ENCODE data around the gene NAV3.
A peak's percentile ranks its signal among the peaks of the same experiment; 100 is the strongest.

The NAV3 gene

GRCh38 chr12:77999074-77999715, 168.5 kb downstream of the NAV3 start:
- Histone ChIP-seq H3K9me3 (ENCODE audit: insufficient read depth, low read depth, low read length) (no peaks in the 10 kb centered on the region), H3K27me3 (ENCODE audit: insufficient read depth, low read length, poor library complexity, severe bottlenecking) (no peaks in the 10 kb centered on the region), H3K4me1 (ENCODE audit: insufficient read depth, low read length, poor library complexity, severe bottlenecking) (no peaks in the 10 kb centered on the region), H4K20me1 (ENCODE audit: insufficient read depth, low read length, poor library complexity, severe bottlenecking) (no peaks in the 10 kb centered on the region), H3K9ac (ENCODE audit: low read depth, low read length, poor library complexity, severe bottlenecking) (no peak overlapping the region), H2AFZ (ENCODE audit: low read length) (peak overlapping the region; percentile 10; the same call in 1 of the 2 replicates), H3K79me2 (ENCODE audit: insufficient read depth, low read length) (no peaks in the 10 kb centered on the region), H3F3A (ENCODE audit: low read depth) (no peaks in the 10 kb centered on the region), H3K4me2 (ENCODE audit: low read depth, low read length, poor library complexity, severe bottlenecking) (no peak overlapping the region), H3K9me2 (replicated peaks; ENCODE audit: low read depth, low read length) (no peaks in the 10 kb centered on the region), H3K36me3 (ENCODE audit: insufficient read depth, low read length) (no peaks in the 10 kb centered on the region), H3K4me3 (ENCODE audit: low read length, poor library complexity, severe bottlenecking) (no peak overlapping the region)
- TF ChIP-seq EZH2phosphoT487 (IDR thresholded peaks at IDR 0.05; ENCODE audit: borderline replicate concordance) (no peak), CTCF (conservative IDR thresholded peaks at IDR 0.05; ENCODE audit: low read length) (no peak)

GRCh38 chr12:78002878-78003277, 172.2 kb downstream of the NAV3 start:
- H3K36me3 ChIP-seq (ENCODE audit: insufficient read depth, low read length), result no peaks in the 10 kb centered on the region
- TF ChIP-seq EZH2phosphoT487 (IDR thresholded peaks at IDR 0.05; ENCODE audit: borderline replicate concordance), result no peak
- TF ChIP-seq CTCF (conservative IDR thresholded peaks at IDR 0.05; ENCODE audit: low read length), result no peak
- H3K9ac ChIP-seq (ENCODE audit: low read depth, low read length, poor library complexity, severe bottlenecking), result no peak overlapping the region
- no peaks in the 10 kb centered on the region for H3K4me1 ChIP-seq (ENCODE audit: insufficient read depth, low read length, poor library complexity, severe bottlenecking)
- no peaks in the 10 kb centered on the region for H3F3A ChIP-seq (ENCODE audit: low read depth)
- H3K79me2 ChIP-seq (ENCODE audit: insufficient read depth, low read length), result no peaks in the 10 kb centered on the region
- H3K4me2 ChIP-seq (ENCODE audit: low read depth, low read length, poor library complexity, severe bottlenecking), result no peak overlapping the region
- H3K27me3 ChIP-seq (ENCODE audit: insufficient read depth, low read length, poor library complexity, severe bottlenecking), result no peaks in the 10 kb centered on the region
- no peak overlapping the region for H2AFZ ChIP-seq (ENCODE audit: low read length)
- H3K9me2 ChIP-seq (replicated peaks; ENCODE audit: low read depth, low read length), result no peaks in the 10 kb centered on the region
- H4K20me1 ChIP-seq (ENCODE audit: insufficient read depth, low read length, poor library complexity, severe bottlenecking), result no peaks in the 10 kb centered on the region
- no peak overlapping the region for H3K4me3 ChIP-seq (ENCODE audit: low read length, poor library complexity, severe bottlenecking)
- no peaks in the 10 kb centered on the region for H3K9me3 ChIP-seq (ENCODE audit: insufficient read depth, low read depth, low read length)

GRCh38 chr12:78004249-78005093, 173.8 kb downstream of the NAV3 start:
- no peaks in the 10 kb centered on the region for H3K36me3 ChIP-seq (ENCODE audit: insufficient read depth, low read length)
- no peaks in the 10 kb centered on the region for H4K20me1 ChIP-seq (ENCODE audit: insufficient read depth, low read length, poor library complexity, severe bottlenecking)
- no peak overlapping the region for H2AFZ ChIP-seq (ENCODE audit: low read length)
- H3K9me3 ChIP-seq (ENCODE audit: insufficient read depth, low read depth, low read length), result no peaks in the 10 kb centered on the region
- TF ChIP-seq CTCF (conservative IDR thresholded peaks at IDR 0.05; ENCODE audit: low read length) (no peak), EZH2phosphoT487 (IDR thresholded peaks at IDR 0.05; ENCODE audit: borderline replicate concordance) (no peak)
- no peak overlapping the region for H3K4me2 ChIP-seq (ENCODE audit: low read depth, low read length, poor library complexity, severe bottlenecking)
- H3K9me2 ChIP-seq (replicated peaks; ENCODE audit: low read depth, low read length), result no peaks in the 10 kb centered on the region
- no peaks in the 10 kb centered on the region for H3F3A ChIP-seq (ENCODE audit: low read depth)
- H3K4me1 ChIP-seq (ENCODE audit: insufficient read depth, low read length, poor library complexity, severe bottlenecking), result no peaks in the 10 kb centered on the region
- no peaks in the 10 kb centered on the region for H3K27me3 ChIP-seq (ENCODE audit: insufficient read depth, low read length, poor library complexity, severe bottlenecking)
- no peaks in the 10 kb centered on the region for H3K79me2 ChIP-seq (ENCODE audit: insufficient read depth, low read length)
- no peak overlapping the region for H3K9ac ChIP-seq (ENCODE audit: low read depth, low read length, poor library complexity, severe bottlenecking)
- H3K4me3 ChIP-seq (ENCODE audit: low read length, poor library complexity, severe bottlenecking), result no peak overlapping the region
